Measurements from ENCODE around the gene ARHGAP22. TPM values are rescaled to one million over a fixed set of nuclear protein-coding genes. Genes with fewer than 3 reads are reported as not detected.

Gene ARHGAP22
- total RNA-seq, 4 donors from 2014 or later: 3.2 to 24.0 (median 9.9) TPM

DNA sequence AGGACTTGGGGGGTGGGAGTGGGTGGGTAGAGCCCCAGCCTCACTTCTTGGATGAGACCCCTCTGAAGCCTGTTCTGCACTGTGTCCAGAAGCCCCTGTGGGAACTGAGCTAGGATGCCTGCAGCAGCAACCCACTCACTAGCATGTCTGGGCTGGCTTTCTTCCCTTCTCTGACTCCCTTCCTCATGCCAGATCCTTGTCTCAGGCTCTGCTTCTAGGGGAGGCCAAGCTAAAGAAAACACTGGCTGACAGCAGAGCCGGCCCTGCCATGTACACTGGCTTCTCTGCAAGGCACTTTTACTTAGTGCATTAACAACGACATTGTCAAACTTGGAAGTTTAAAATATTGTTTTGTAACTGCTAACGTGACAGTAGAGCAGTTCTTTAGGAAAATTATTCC is 50.2 kb downstream of the ARHGAP22 start:
- ATAC-seq (ENCODE audit: low FRiP score): no peak
- TF ChIP-seq, protein P1, sequence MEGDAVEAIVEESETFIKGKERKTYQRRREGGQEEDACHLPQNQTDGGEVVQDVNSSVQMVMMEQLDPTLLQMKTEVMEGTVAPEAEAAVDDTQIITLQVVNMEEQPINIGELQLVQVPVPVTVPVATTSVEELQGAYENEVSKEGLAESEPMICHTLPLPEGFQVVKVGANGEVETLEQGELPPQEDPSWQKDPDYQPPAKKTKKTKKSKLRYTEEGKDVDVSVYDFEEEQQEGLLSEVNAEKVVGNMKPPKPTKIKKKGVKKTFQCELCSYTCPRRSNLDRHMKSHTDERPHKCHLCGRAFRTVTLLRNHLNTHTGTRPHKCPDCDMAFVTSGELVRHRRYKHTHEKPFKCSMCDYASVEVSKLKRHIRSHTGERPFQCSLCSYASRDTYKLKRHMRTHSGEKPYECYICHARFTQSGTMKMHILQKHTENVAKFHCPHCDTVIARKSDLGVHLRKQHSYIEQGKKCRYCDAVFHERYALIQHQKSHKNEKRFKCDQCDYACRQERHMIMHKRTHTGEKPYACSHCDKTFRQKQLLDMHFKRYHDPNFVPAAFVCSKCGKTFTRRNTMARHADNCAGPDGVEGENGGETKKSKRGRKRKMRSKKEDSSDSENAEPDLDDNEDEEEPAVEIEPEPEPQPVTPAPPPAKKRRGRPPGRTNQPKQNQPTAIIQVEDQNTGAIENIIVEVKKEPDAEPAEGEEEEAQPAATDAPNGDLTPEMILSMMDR (IDR thresholded peaks at IDR 0.05): no peak
- no peak for DNase-seq (ENCODE audit: low spot score)

- ATAC-seq (ENCODE audit: low FRiP score) (no peak), DNase-seq (ENCODE audit: low spot score) (no peak)
- TF ChIP-seq, protein P1 (IDR thresholded peaks at IDR 0.05): no peak
These were observed 50.6 kb downstream of the ARHGAP22 start for GRCh38 chr10:48554246-48554645.

DNA sequence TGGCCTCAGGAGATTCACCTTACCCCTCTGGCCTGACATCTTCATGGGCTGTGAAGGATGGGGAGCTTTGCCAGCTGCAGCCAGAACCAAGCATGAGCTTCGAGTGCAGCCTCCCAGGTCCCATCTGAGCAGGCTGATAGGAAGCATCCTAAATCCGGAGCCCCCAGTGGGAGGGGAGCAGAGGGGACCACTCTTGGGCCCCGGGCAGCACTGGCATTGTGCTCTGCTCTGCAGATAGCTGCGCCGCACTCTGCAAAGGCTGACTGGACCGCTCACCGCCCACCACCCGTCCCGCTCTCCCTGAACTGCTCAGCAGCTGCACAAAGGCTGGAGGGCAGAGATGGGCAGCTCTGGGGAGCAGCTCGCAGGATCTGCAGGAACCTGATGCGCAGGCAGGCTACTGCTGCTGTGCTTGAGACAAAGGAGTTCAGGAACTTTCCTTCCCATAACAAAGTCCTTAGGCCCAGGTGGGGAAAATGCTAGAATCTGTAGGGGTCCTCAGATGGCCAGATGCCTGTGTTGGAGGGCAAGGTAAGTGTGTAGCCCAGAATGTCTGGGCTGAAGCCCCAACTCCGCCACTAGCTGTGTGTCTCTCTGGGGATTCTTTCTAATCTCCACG is 51.8 kb downstream of the ARHGAP22 start:
- TF ChIP-seq, protein P1 (IDR thresholded peaks at IDR 0.05): no peak
- ATAC-seq (ENCODE audit: low FRiP score) (no peak), DNase-seq (ENCODE audit: low spot score) (no peak)

- ATAC-seq (ENCODE audit: low FRiP score) (peak; percentile 47), DNase-seq (ENCODE audit: low spot score) (no peak)
- TF ChIP-seq, protein P1 (IDR thresholded peaks at IDR 0.05): no peak
These were observed 52.8 kb downstream of the ARHGAP22 start for GRCh38 chr10:48551861-48552591.

GRCh38 chr10:48550977-48551376 is 53.9 kb downstream of the ARHGAP22 start:
- ATAC-seq (ENCODE audit: low FRiP score): no peak
- DNase-seq (ENCODE audit: low spot score): no peak
- TF ChIP-seq, protein P1 (IDR thresholded peaks at IDR 0.05): no peak

- TF ChIP-seq, protein P1 (IDR thresholded peaks at IDR 0.05): no peak
- DNase-seq (ENCODE audit: low spot score): no peak
- ATAC-seq (ENCODE audit: low FRiP score): no peak
These were observed 54.7 kb downstream of the ARHGAP22 start for GRCh38 chr10:48550071-48550691.

Measured in omental fat pad (tissue), 4 donors.